GM12891 (cell line): ENCODE data around the gene KRT86.
"Not testable (repeated sequence)": the region's sequence is repeated elsewhere in the genome, so short reads cannot be mapped to it uniquely, and the experiment has no call there.

Experiments used
- DNase-seq: peaks from one replicate; pipeline ENCODE4 v3.0.0; 2011; ENCODE audit warnings: low spot score; ENCODE audit not compliant: insufficient read length
- FAIRE-seq: peaks from 2 replicates; lab custom pipeline; 2011; peaks lifted over from hg19 to GRCh38; lab: Jason Lieb, UNC
- PAX5 ChIP-seq: IDR thresholded peaks from 2 replicates; pipeline ENCODE4 v1.6.1; 2011; ENCODE audit warnings: low read length, moderate library complexity, mild to moderate bottlenecking; ENCODE audit not compliant: insufficient read depth, severe bottlenecking
- POLR2A ChIP-seq: IDR thresholded peaks from 2 replicates; pipeline ENCODE4 v1.6.1; 2011; ENCODE audit warnings: low read depth, low read length, control low read depth
- POLR2AphosphoS5 ChIP-seq: IDR thresholded peaks from 2 replicates; pipeline ENCODE4 v1.6.1; 2011; ENCODE audit warnings: low read depth, low read length, control low read depth
- POU2F2 ChIP-seq: IDR thresholded peaks from 2 replicates; pipeline ENCODE4 v1.6.1; 2011; ENCODE audit warnings: low read depth, mild to moderate bottlenecking, control low read depth, low read length, moderate library complexity
- SPI1 ChIP-seq: IDR thresholded peaks from 2 replicates; pipeline ENCODE4 v1.6.1; 2011; ENCODE audit warnings: low read depth, low read length, control low read depth
- TAF1 ChIP-seq: IDR thresholded peaks from 2 replicates; pipeline ENCODE4 v1.6.1; 2011; ENCODE audit warnings: low read depth, low read length, control low read depth

Gene KRT86

GRCh38 chr12:52238916-52239646, 35.4 kb upstream of the KRT86 start:
- FAIRE-seq = no peak
- TF ChIP-seq SPI1 = no peak
- TF ChIP-seq TAF1 = no peak
- no peak for TF ChIP-seq PAX5
- TF ChIP-seq POU2F2 = no peak
- no peak for TF ChIP-seq POLR2AphosphoS5
- no peak for TF ChIP-seq POLR2A
- DNase-seq = no peak

GRCh38 chr12:52239767-52240166, 34.7 kb upstream of the KRT86 start:
- FAIRE-seq (no peak), DNase-seq (no peak)
- TF ChIP-seq POU2F2 (no peak), POLR2A (no peak), SPI1 (no peak), PAX5 (no peak), POLR2AphosphoS5 (no peak)

- FAIRE-seq, DNase-seq: not testable (repeated sequence)
Observed at GRCh38 chr12:52240247-52240646, 34.2 kb upstream of the KRT86 start.

- TF ChIP-seq PAX5 (no peak), POU2F2 (no peak), POLR2AphosphoS5 (no peak), POLR2A (no peak), TAF1 (no peak), SPI1 (no peak)
- DNase-seq (no peak), FAIRE-seq (no peak)
Observed at GRCh38 chr12:52241205-52241842, 33.1 kb upstream of the KRT86 start.

- FAIRE-seq = no peak
- no peak for DNase-seq
- TF ChIP-seq PAX5 = no peak
- no peak for TF ChIP-seq POLR2AphosphoS5
Observed at GRCh38 chr12:52242442-52243258, 31.8 kb upstream of the KRT86 start.

- no peak for TF ChIP-seq POLR2A
- no peak for TF ChIP-seq POU2F2
- no peak for TF ChIP-seq SPI1
- no peak for TF ChIP-seq POLR2AphosphoS5
- no peak for TF ChIP-seq PAX5
- no peak for TF ChIP-seq TAF1
- FAIRE-seq = peak; percentile 5
- DNase-seq = no peak
Observed at GRCh38 chr12:52243259-52243855, 31.1 kb upstream of the KRT86 start.

GRCh38 chr12:52243856-52244614, 30.4 kb upstream of the KRT86 start:
- TF ChIP-seq TAF1 = no peak; the same call in 1 of the 2 replicates
- TF ChIP-seq POLR2AphosphoS5 = peak; percentile 60; the same call in 1 of the 2 replicates
- TF ChIP-seq SPI1 = peak; percentile 26; the same call in 1 of the 2 replicates
- peak; percentile 57 for TF ChIP-seq POLR2A
- peak; percentile 4; the same call in 1 of the 2 replicates for TF ChIP-seq POU2F2
- TF ChIP-seq PAX5 = no peak
- DNase-seq = peak; percentile 74
- FAIRE-seq = peak; percentile 90

- FAIRE-seq (no peak), DNase-seq (no peak)
- TF ChIP-seq PAX5 (no peak), POLR2AphosphoS5 (no peak)
Observed at GRCh38 chr12:52244615-52244994, 29.8 kb upstream of the KRT86 start.

GRCh38 chr12:52245259-52245961, 29.0 kb upstream of the KRT86 start:
- FAIRE-seq (no peak), DNase-seq (no peak)
- TF ChIP-seq POLR2AphosphoS5 = no peak
- no peak for TF ChIP-seq POU2F2
